Subcutaneous adipose tissue (tissue), 4 donors: Measurements from ENCODE around the gene EEF1B2. TPM values are rescaled to one million over a fixed set of nuclear protein-coding genes. Genes with fewer than 3 reads are reported as not detected.

Experiments
- small RNA-seq: library from RNA; depleted of rRNA; stranded (forward); fragments of <200 nt; gene quantifications from one replicate; pipeline ENCODE3, GENCODE V24; 2016
- total RNA-seq, 4 donors: library from RNA; depleted of rRNA; stranded (reverse); fragments of >200 nt; gene quantifications; one replicate each; pipeline ENCODE4 v1.1.0, GENCODE V29; 2016
- TF ChIP-seq, protein P1 (sequence below): fragments of 450-650 bp; IDR thresholded peaks from one replicate; pipeline ENCODE4 v1.5.1; 2016; ENCODE audit warnings: low read depth, mild to moderate bottlenecking, control low read depth, antibody characterized with exemption, moderate library complexity

Gene EEF1B2
- total RNA-seq, 4 donors from 2014 or later = 211 to 373 (median 273) TPM

DNA sequence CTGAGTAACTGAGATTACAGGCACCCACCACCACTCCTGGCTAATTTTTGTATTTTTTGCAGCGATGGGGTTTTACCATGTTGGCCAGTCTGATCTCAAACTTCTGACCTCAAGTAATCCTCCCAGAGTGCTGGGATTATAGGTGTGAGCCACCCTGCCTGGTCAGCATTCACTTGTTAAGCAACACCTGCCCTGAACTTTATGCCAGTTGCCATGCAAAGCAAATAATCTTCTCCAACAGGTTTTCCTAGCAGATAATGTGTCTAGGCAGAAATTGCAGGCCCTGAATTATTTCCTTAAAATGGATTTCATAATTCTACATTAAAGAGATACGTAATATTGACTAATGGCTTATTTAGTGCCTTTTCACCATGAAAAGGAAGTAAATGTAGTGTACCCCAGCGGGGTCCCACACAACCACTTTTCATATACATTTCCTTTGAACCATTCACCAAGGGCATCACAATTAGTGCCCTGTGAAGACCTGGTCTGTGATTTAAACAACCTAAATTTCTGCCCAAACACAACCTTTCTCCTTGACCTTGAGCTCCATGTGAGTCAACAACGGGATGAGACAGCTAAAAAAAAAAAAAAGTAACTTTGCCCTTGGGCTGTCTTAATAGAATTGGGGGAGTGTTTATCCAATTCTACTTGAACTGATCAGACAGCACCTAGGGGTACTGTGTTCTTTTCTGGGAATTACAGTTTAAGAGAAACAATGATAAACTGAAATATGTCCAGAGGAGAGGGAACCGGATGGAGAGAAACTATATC lies 41.6 kb downstream of the EEF1B2 start:
- TF ChIP-seq, protein P1, sequence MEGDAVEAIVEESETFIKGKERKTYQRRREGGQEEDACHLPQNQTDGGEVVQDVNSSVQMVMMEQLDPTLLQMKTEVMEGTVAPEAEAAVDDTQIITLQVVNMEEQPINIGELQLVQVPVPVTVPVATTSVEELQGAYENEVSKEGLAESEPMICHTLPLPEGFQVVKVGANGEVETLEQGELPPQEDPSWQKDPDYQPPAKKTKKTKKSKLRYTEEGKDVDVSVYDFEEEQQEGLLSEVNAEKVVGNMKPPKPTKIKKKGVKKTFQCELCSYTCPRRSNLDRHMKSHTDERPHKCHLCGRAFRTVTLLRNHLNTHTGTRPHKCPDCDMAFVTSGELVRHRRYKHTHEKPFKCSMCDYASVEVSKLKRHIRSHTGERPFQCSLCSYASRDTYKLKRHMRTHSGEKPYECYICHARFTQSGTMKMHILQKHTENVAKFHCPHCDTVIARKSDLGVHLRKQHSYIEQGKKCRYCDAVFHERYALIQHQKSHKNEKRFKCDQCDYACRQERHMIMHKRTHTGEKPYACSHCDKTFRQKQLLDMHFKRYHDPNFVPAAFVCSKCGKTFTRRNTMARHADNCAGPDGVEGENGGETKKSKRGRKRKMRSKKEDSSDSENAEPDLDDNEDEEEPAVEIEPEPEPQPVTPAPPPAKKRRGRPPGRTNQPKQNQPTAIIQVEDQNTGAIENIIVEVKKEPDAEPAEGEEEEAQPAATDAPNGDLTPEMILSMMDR = no peak

DNA sequence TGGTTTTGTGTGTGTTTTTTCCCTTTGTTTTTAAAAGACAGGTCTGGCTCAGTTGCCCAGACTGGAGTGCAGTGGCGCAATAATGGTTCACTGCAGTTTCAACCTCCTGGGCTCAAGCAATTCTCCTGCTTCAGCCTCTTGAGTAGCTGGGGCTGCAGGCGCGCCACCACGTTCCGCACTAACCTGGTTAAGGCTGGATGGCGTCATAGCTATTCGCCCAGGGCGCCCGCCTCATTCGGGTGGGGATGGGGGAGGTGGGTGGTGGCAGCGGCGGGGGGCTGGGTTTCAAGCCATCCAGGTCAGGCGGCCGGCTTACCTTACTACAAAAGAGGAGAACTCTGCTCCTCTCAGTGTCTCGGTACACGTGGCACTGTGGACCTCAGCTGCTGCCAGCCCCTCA lies 42.8 kb downstream of the EEF1B2 start:
- TF ChIP-seq, protein P1 = no peak

DNA sequence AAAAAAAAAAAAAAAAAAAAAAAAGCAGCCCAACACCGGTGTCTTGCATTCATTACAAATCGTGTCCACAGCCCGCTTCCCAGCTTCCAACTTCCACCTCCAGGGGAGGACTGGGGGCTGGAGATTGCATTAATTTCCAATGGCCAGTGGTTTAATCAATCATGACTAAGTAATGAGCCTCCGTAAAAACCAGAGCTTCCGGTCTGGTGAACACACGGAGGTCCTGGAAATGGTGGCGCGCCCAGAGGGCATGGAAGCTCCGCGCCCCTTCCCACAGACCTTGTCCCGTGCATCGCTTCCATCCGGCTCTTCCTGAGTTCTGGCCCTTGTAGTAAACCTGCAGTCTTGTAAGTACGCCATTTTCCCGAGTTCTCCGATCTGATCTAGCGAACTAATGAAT lies 43.6 kb downstream of the EEF1B2 start:
- TF ChIP-seq, protein P1 = no peak

DNA sequence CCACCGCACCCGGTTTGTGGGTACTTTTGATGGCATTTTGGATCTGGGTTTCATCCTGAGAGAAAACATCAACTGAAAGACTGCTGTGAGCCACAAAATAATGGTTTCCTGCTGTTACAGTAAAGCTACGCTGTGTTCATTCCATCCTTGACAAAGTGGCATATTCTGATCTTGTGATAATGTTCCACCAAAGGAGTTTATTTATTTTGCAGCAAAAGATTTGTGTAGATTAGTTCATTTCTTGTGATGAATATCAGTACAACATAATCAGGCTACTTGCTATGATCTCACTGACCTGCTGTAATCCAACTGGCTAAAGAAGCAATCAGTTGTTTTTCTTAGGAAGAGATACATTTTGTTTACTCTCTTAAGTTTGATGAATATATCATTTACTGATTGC lies 45.0 kb downstream of the EEF1B2 start:
- TF ChIP-seq, protein P1 = no peak

DNA sequence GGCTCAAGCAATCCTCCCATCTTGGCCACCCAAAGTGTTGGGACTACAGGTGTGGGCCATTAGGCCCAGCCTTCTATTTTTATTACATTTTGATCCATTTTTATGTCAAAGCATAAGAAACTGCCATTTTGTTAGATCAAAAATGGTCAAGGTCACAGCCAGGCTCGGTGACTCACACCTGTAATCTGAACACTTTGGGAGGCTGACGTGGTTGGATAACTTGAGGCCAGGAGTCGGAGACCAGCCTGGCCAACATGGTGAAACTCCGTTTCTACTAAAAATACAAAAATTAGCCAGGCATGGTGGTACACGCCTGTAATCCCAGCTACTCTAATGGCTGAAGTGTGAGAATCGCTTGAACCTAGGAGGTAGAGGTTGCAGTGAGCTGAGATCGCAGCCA lies 49.2 kb downstream of the EEF1B2 start:
- TF ChIP-seq, protein P1 = no peak

DNA sequence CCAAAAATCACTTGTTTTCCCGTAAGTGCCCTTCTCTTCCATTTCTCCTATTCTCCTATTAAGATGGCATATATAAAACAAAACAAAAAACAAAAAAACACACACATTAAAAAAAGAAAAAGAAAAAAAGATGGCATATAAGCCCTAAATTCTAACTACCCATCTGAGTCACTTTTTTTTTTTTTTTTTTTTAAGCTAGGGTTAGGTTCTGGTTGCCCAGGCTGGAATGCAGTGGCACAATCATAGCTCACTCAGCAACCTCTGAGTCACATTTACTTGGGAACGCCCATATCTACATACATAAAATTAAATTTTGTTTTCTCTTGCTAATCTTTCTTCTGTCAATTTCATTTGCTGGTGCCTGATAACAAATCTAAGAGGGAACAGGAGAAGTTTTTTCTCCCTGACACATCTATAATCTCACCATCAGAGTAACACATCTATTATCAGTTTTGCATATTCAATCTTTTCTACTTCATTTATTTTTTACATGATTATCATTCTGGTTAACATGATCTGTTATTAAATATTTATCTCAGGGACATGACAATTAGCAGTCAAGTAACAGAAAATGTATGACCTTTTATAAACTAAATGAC lies 52.1 kb downstream of the EEF1B2 start:
- TF ChIP-seq, protein P1 = no peak

Small RNAs within 50 kb of the gene (small RNA-seq; reads per million reads assigned to genes)
- gene RF00134 (not detected), gene RF02271 (not detected), gene SNORA41 (not detected), gene SNORD51 (not detected)

Other genes with a start within 250 kb of the EEF1B2 start
- gene INO80D, start 73.7 kb upstream of the EEF1B2 start, total RNA-seq = 10 to 100 TPM; 16.0 to 24.5 (median 17.3) TPM
- gene NDUFS1, start 451 bp upstream of the EEF1B2 start, total RNA-seq = 10 to 100 TPM; 55.1 to 69.3 (median 56.8) TPM
- 1 to 10 TPM; 5.9 to 8.3 (median 7.4) TPM for gene ZDBF2, start 114.8 kb downstream of the EEF1B2 start, total RNA-seq